PC-3 (cell line): ENCODE measurements around the gene SLC25A47. TPM values are rescaled to one million over a fixed set of nuclear protein-coding genes. Genes with fewer than 3 reads are reported as not detected.

ENCODE experiments used
- ATAC-seq: fragments of 200-7000 bp; cut with Tn5 transposase; 2 replicates; pipeline ENCODE4 v1.9.1; 2020; ENCODE audit warnings: mild to moderate bottlenecking, moderate library complexity
- BruUV-seq: library from RNA; stranded (reverse); fragments of 400-500 nt; replicated peaks from 2 replicates; lab custom pipeline; 2021; lab: Mats Ljungman, UMichigan
- CTCF ChIA-PET: fragments of 300-600 bp; sonication (Branson Sonifier 250); formaldehyde crosslinking; loops from one replicate; lab custom pipeline; 2022; ENCODE audit warnings: antibody characterized with exemption; lab: Charles Lee
- POLR2A ChIA-PET: fragments of 300-600 bp; sonication (Branson Sonifier 250); formaldehyde crosslinking; loops from one replicate; lab custom pipeline; 2022; ENCODE audit warnings: antibody characterized with exemption; ENCODE audit not compliant: unreplicated experiment; lab: Charles Lee
- DNase-seq: peaks from one replicate; pipeline ENCODE4 v3.0.0-alpha.2; 2015
- H2AFZ ChIP-seq: fragments of 300-600 bp; sonication (generic); 2 replicates; pipeline ENCODE4 v1.6.0; 2016; ENCODE audit warnings: antibody characterized with exemption, low read length
- H3F3A ChIP-seq: fragments of 300-600 bp; sonication (generic); one replicate; pipeline ENCODE4 v1.6.0; 2017; ENCODE audit warnings: antibody characterized with exemption, low read length, control low read depth, mild to moderate bottlenecking; ENCODE audit not compliant: unreplicated experiment
- H3K27ac ChIP-seq: fragments of 300-600 bp; sonication (generic); 2 replicates; pipeline ENCODE4 v1.5.1; 2016; ENCODE audit warnings: mild to moderate bottlenecking, low read length
- H3K27me3 ChIP-seq: fragments of 300-600 bp; sonication (generic); 2 replicates; pipeline ENCODE4 v1.6.1; 2016; ENCODE audit warnings: low read length, mixed read lengths
- H3K36me3 ChIP-seq: fragments of 300-600 bp; sonication (generic); 2 replicates; pipeline ENCODE4 v1.6.1; 2016; ENCODE audit warnings: low read depth, mixed run types, low read length, mixed read lengths
- H3K4me1 ChIP-seq: fragments of 300-600 bp; sonication (generic); 2 replicates; pipeline ENCODE4 v1.5.1; 2016; ENCODE audit warnings: low read length; ENCODE audit not compliant: insufficient read depth
- H3K4me2 ChIP-seq: fragments of 300-600 bp; sonication (generic); 2 replicates; pipeline ENCODE4 v1.6.0; 2016; ENCODE audit warnings: low read length
- H3K4me3 ChIP-seq: fragments of 300-600 bp; sonication (generic); 2 replicates; pipeline ENCODE4 v1.5.1; 2016; ENCODE audit warnings: mild to moderate bottlenecking, low read length, mixed read lengths
- H3K79me2 ChIP-seq: fragments of 300-600 bp; sonication (generic); 2 replicates; pipeline ENCODE4 v1.6.1; 2017; ENCODE audit warnings: low read length, mixed read lengths
- H3K9ac ChIP-seq: fragments of 300-600 bp; sonication (generic); 2 replicates; pipeline ENCODE4 v1.6.0; 2016; ENCODE audit warnings: mild to moderate bottlenecking, low read length
- H3K9me2 ChIP-seq: fragments of 300-600 bp; sonication (generic); replicated peaks from 2 replicates; pipeline ENCODE4 v1.6.1; 2016; ENCODE audit warnings: mixed run types, low read length, mixed read lengths
- H3K9me3 ChIP-seq: fragments of 300-600 bp; sonication (generic); 2 replicates; pipeline ENCODE4 v1.6.1; 2016; ENCODE audit warnings: low read length, mixed read lengths
- H4K20me1 ChIP-seq: fragments of 300-600 bp; sonication (generic); 2 replicates; pipeline ENCODE4 v1.6.1; 2016; ENCODE audit warnings: low read length, mixed read lengths
- EZH2 ChIP-seq: fragments of 300-600 bp; sonication (generic); IDR thresholded peaks from one replicate; pipeline ENCODE4 v1.6.1; 2017; ENCODE audit warnings: antibody characterized with exemption, mild to moderate bottlenecking, low read length; ENCODE audit not compliant: unreplicated experiment
- EZH2phosphoT487 ChIP-seq: fragments of 300-600 bp; sonication (generic); IDR thresholded peaks from 2 replicates; pipeline ENCODE4 v1.6.1; 2018; ENCODE audit warnings: mild to moderate bottlenecking, antibody characterized with exemption, low read length, borderline replicate concordance
- intact Hi-C: fragments of 100-400 bp; cut with micrococcal nuclease; formaldehyde crosslinking; loops from 2 replicates; pipeline ENCODE4 v1.9.0; 2023
- total RNA-seq: library from RNA; depleted of rRNA; stranded (reverse); fragments of >200 nt; gene quantifications from 2 replicates; pipeline ENCODE4 v1.2.3, GENCODE V29; 2014
- TF ChIP-seq, protein P1 (sequence below): fragments of 300-600 bp; sonication (generic); conservative IDR thresholded peaks from 2 replicates; pipeline ENCODE4 v1.5.1; 2017; ENCODE audit warnings: antibody characterized with exemption, low read depth, mild to moderate bottlenecking, low read length

Gene SLC25A47
- total RNA-seq, 1 experiment from 2014 or later, result 0.07 TPM

DNA sequence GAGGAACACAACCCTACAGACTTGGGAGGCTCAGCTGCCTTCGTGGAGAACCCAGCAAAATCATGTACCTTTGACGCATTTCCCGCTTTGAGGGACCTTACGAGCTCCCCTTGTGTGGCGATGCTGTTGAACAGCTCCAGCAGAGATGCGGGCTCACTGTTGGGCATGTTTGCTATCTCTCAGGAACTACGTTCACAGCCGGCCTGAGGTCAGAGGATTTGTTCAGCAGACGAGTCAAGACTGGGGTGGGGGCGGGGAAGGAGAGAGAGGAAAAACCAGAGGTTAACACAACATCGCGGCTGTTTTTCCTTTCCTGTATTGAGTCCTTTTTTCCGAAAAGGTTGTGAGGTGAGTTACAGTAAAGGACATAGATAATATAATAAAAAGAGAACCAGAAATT, 45.9 kb downstream of the SLC25A47 start:
- no peaks in the 10 kb centered on the region for H3K4me1 ChIP-seq
- peaks cover 8% of the 10 kb centered on the region; the same call in 1 of the 2 replicates for H3K36me3 ChIP-seq
- H3K9ac ChIP-seq, result no peak overlapping the region
- no peak for TF ChIP-seq EZH2phosphoT487
- TF ChIP-seq EZH2, result no peak
- TF ChIP-seq, protein P1, sequence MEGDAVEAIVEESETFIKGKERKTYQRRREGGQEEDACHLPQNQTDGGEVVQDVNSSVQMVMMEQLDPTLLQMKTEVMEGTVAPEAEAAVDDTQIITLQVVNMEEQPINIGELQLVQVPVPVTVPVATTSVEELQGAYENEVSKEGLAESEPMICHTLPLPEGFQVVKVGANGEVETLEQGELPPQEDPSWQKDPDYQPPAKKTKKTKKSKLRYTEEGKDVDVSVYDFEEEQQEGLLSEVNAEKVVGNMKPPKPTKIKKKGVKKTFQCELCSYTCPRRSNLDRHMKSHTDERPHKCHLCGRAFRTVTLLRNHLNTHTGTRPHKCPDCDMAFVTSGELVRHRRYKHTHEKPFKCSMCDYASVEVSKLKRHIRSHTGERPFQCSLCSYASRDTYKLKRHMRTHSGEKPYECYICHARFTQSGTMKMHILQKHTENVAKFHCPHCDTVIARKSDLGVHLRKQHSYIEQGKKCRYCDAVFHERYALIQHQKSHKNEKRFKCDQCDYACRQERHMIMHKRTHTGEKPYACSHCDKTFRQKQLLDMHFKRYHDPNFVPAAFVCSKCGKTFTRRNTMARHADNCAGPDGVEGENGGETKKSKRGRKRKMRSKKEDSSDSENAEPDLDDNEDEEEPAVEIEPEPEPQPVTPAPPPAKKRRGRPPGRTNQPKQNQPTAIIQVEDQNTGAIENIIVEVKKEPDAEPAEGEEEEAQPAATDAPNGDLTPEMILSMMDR, result no peak
- no peak overlapping the region for H3K27ac ChIP-seq
- H3K27me3 ChIP-seq, result no peaks in the 10 kb centered on the region
- no peak for ATAC-seq
- ChIA-PET CTCF (no interaction called here), POLR2A (no interaction called here)
- no peaks in the 10 kb centered on the region for H3K9me3 ChIP-seq
- no peak overlapping the region for H2AFZ ChIP-seq
- no peaks in the 10 kb centered on the region for H3K9me2 ChIP-seq
- no peak for DNase-seq
- intact Hi-C loops, result no loop called here
- no peaks in the 10 kb centered on the region for H3K79me2 ChIP-seq
- H3K4me3 ChIP-seq, result no peak overlapping the region
- BruUV-seq, result no TSS peak
- no peak overlapping the region for H3K4me2 ChIP-seq
- H3F3A ChIP-seq, result no peaks in the 10 kb centered on the region
- no peaks in the 10 kb centered on the region for H4K20me1 ChIP-seq

DNA sequence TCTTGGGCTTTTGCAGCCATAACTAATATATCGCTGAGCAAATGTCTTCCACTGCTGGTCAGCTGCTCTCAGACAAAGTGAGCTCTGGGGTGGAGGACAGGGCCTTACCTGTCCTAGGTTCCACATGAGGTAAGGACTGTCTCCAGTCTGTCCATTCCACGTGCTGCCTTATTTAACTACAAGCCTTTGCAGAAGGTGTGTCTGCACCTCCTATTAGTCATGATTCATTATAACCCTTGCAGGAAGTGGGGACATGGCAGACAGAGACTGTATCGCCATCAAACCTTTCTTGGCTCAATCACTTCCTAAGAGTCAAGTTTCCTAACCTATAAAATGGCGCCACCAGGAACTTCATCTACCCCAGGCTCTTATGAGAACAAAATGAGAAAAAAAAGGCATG, 46.9 kb downstream of the SLC25A47 start:
- Histone ChIP-seq H3K27ac (no peak overlapping the region), H3K4me2 (no peak overlapping the region), H3F3A (no peaks in the 10 kb centered on the region), H3K4me3 (no peak overlapping the region), H2AFZ (0 out of 2 replicates have a peak overlapping the region, but pooled peaks have one; percentile 13), H3K9me2 (no peaks in the 10 kb centered on the region), H3K9me3 (no peaks in the 10 kb centered on the region), H4K20me1 (no peaks in the 10 kb centered on the region), H3K9ac (no peak overlapping the region), H3K36me3 (peaks cover 6% of the 10 kb centered on the region; the same call in 1 of the 2 replicates), H3K27me3 (no peaks in the 10 kb centered on the region), H3K4me1 (peaks cover 3% of the 10 kb centered on the region), H3K79me2 (peaks cover 7% of the 10 kb centered on the region)
- CTCF ChIA-PET, result no interaction called here
- TF ChIP-seq, protein P1, result no peak
- TF ChIP-seq EZH2phosphoT487, result no peak
- TF ChIP-seq EZH2, result no peak
- DNase-seq (peak; percentile 31), ATAC-seq (peak; percentile 87)
- POLR2A ChIA-PET, result no interaction called here
- BruUV-seq, result no TSS peak
- intact Hi-C loops, result no loop called here

DNA sequence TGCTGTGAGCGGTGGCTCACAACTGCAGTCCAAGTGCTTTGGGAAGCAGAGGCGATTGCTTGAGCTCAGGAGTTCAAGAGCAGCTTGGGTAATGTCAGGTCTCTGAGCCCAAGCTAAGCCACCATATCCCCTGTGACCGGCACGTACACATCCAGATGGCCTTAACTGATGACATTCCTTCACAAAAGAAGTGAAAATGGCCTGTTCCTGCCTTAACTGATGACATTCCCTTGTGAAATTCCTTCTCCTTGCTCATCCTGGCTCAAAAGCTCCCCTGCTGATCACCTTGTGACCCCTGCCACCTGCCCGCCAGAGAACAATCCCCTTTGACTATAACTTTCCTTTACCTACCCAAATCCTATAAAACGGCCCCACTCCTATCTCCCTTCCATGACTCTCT, 48.6 kb downstream of the SLC25A47 start:
- no TSS peak for BruUV-seq
- no peaks in the 10 kb centered on the region for H4K20me1 ChIP-seq
- no peaks in the 10 kb centered on the region for H3F3A ChIP-seq
- POLR2A ChIA-PET, result no interaction called here
- H3K4me3 ChIP-seq, result no peak overlapping the region
- DNase-seq (no peak), ATAC-seq (no peak)
- intact Hi-C loops, result no loop called here
- no peaks in the 10 kb centered on the region for H3K9me3 ChIP-seq
- H2AFZ ChIP-seq, result no peak overlapping the region
- peaks cover 16% of the 10 kb centered on the region for H3K79me2 ChIP-seq
- H3K27me3 ChIP-seq, result no peaks in the 10 kb centered on the region
- TF ChIP-seq EZH2phosphoT487 (no peak), EZH2 (no peak)
- TF ChIP-seq, protein P1, result no peak
- CTCF ChIA-PET, result no interaction called here
- H3K36me3 ChIP-seq, result peaks cover 6% of the 10 kb centered on the region; the same call in 1 of the 2 replicates
- no peaks in the 10 kb centered on the region for H3K9me2 ChIP-seq
- H3K9ac ChIP-seq, result no peak overlapping the region
- peaks cover 11% of the 10 kb centered on the region for H3K4me1 ChIP-seq
- no peak overlapping the region for H3K4me2 ChIP-seq
- H3K27ac ChIP-seq, result no peak overlapping the region
